ENCODE measurements around the gene JAML. TPM values are rescaled to one million over a fixed set of nuclear protein-coding genes. Genes with fewer than 3 reads are reported as not detected.

The JAML gene
- total and polyA plus RNA-seq, 2 of the 13 experiments (the other 11 are each of a cell fraction or from before 2014, with no cell fraction given): 2.0 to 3.3 TPM

GRCh38 chr11:118263695-118264568, 39.1 kb upstream of the JAML start, which contains the start of gene MPZL2 (continued):
- TF ChIP-seq ZBTB20 (CRISPR knock-in tag; IDR thresholded peaks at IDR 0.05; ENCODE audit: borderline replicate concordance, low read depth): peak; percentile 17; the same call in 1 of the 2 replicates
- peak; percentile 48; the same call in 1 of the 2 replicates for TF ChIP-seq ZNF263 (CRISPR knock-in tag; IDR thresholded peaks at IDR 0.05)
- TF ChIP-seq RBM22 (optimal IDR thresholded peaks at IDR 0.05; ENCODE audit: low read length): no peak
- no peak for TF ChIP-seq GABPA (IDR thresholded peaks at IDR 0.05; ENCODE audit: low read depth, low read length)
- no peak; the same call in 1 of the 2 replicates for TF ChIP-seq GABPA (CRISPR knock-in tag; IDR thresholded peaks at IDR 0.05; ENCODE audit: low read depth)
- TF ChIP-seq, protein P1, sequence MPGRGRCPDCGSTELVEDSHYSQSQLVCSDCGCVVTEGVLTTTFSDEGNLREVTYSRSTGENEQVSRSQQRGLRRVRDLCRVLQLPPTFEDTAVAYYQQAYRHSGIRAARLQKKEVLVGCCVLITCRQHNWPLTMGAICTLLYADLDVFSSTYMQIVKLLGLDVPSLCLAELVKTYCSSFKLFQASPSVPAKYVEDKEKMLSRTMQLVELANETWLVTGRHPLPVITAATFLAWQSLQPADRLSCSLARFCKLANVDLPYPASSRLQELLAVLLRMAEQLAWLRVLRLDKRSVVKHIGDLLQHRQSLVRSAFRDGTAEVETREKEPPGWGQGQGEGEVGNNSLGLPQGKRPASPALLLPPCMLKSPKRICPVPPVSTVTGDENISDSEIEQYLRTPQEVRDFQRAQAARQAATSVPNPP (CRISPR knock-in tag; IDR thresholded peaks at IDR 0.05): no peak
- TF ChIP-seq, protein P2, sequence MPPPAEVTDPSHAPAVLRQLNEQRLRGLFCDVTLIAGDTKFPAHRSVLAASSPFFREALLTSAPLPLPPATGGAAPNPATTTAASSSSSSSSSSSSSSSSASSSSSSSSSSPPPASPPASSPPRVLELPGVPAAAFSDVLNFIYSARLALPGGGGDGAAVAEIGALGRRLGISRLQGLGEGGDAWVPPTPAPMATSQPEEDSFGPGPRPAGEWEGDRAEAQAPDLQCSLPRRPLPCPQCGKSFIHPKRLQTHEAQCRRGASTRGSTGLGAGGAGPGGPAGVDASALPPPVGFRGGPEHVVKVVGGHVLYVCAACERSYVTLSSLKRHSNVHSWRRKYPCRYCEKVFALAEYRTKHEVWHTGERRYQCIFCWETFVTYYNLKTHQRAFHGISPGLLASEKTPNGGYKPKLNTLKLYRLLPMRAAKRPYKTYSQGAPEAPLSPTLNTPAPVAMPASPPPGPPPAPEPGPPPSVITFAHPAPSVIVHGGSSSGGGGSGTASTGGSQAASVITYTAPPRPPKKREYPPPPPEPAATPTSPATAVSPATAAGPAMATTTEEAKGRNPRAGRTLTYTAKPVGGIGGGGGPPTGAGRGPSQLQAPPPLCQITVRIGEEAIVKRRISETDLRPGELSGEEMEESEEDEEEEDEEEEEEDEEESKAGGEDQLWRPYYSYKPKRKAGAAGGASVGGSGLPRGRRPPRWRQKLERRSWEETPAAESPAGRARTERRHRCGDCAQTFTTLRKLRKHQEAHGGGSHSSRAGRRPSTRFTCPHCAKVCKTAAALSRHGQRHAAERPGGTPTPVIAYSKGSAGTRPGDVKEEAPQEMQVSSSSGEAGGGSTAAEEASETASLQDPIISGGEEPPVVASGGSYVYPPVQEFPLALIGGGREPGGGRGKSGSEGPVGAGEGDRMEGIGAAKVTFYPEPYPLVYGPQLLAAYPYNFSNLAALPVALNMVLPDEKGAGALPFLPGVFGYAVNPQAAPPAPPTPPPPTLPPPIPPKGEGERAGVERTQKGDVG (CRISPR knock-in tag; IDR thresholded peaks at IDR 0.05; ENCODE audit: borderline replicate concordance): no peak
- TF ChIP-seq ZNF282 (IDR thresholded peaks at IDR 0.05; ENCODE audit: partially characterized antibody): no peak
- TF ChIP-seq ZNF232 (CRISPR knock-in tag; IDR thresholded peaks at IDR 0.05; ENCODE audit: borderline replicate concordance): 0 out of 2 replicates have a peak, but pooled peaks have one; percentile 16
- no peak for TF ChIP-seq ARNT (IDR thresholded peaks at IDR 0.05)
- 0 out of 2 replicates have a peak, but pooled peaks have one; percentile 36 for TF ChIP-seq PATZ1 (CRISPR knock-in tag; IDR thresholded peaks at IDR 0.05)
- no peak for TF ChIP-seq REL (CRISPR knock-in tag; conservative IDR thresholded peaks at IDR 0.05)
- TF ChIP-seq UBTF (CRISPR knock-in tag; IDR thresholded peaks at IDR 0.05): peak; percentile 52
- no peak for TF ChIP-seq ZFP41 (CRISPR knock-in tag; IDR thresholded peaks at IDR 0.05; ENCODE audit: borderline replicate concordance)
- TF ChIP-seq KLF12 (CRISPR knock-in tag; IDR thresholded peaks at IDR 0.05; ENCODE audit: borderline replicate concordance): no peak
- TF ChIP-seq CBX5 (CRISPR knock-in tag; IDR thresholded peaks at IDR 0.05; ENCODE audit: borderline replicate concordance): peak; percentile 45; the same call in 1 of the 2 replicates
- TF ChIP-seq ZZZ3 (CRISPR knock-in tag; IDR thresholded peaks at IDR 0.05; ENCODE audit: borderline replicate concordance): no peak
- no peak for TF ChIP-seq SP2 (CRISPR knock-in tag; IDR thresholded peaks at IDR 0.05)
- TF ChIP-seq MLLT10 (CRISPR knock-in tag; IDR thresholded peaks at IDR 0.05): no peak
- TF ChIP-seq ZFP37 (CRISPR knock-in tag; IDR thresholded peaks at IDR 0.05; ENCODE audit: borderline replicate concordance): 0 out of 2 replicates have a peak, but pooled peaks have one; percentile 7
- TF ChIP-seq ZNF549 (CRISPR knock-in tag; IDR thresholded peaks at IDR 0.05): no peak
